LNCAP (cell line): ENCODE results near the gene OR1F1.

ENCODE experiments used
- TF ChIP-seq, protein P1 (sequence below): fragments of 450-650 bp; IDR thresholded peaks from 2 replicates; pipeline ENCODE4 v1.5.1; 2017; ENCODE audit warnings: mild to moderate bottlenecking

The OR1F1 gene

DNA sequence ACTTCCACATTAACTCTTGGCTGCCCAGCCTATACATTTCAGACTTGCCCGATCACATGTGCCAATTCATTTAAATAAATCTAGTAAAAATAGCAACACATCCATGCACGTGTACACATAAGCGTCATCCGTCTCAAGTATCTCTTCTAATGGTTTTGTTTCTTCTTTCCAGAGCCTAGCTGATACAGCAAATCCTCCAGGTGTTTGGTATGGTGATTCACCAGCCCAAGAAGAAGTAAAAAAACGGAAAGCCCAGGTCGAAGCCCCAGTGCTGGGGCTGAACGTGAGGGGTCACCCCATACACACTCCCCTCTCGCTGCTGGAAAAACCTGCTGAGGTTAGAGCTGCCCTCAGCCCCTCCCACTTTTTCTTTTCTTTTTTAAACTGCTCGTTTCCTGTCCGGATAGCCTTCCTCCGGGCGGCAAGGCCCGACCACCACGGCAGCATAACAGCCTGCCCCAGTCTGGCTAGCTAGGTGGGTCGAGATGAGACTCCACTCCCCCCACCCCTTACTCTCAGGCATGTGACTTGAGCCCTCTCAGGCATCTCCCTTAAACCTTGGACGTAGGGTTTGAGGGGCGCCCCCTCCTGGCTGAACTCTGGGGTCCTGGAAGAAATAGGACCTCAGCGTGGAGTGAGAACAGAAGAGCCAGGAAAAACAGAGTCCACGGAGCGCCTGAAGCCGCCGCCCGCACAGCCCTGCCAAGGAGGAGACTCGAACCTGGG lies 13.9 kb upstream of the OR1F1 start:
- TF ChIP-seq, protein P1, sequence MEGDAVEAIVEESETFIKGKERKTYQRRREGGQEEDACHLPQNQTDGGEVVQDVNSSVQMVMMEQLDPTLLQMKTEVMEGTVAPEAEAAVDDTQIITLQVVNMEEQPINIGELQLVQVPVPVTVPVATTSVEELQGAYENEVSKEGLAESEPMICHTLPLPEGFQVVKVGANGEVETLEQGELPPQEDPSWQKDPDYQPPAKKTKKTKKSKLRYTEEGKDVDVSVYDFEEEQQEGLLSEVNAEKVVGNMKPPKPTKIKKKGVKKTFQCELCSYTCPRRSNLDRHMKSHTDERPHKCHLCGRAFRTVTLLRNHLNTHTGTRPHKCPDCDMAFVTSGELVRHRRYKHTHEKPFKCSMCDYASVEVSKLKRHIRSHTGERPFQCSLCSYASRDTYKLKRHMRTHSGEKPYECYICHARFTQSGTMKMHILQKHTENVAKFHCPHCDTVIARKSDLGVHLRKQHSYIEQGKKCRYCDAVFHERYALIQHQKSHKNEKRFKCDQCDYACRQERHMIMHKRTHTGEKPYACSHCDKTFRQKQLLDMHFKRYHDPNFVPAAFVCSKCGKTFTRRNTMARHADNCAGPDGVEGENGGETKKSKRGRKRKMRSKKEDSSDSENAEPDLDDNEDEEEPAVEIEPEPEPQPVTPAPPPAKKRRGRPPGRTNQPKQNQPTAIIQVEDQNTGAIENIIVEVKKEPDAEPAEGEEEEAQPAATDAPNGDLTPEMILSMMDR = peak; percentile 22; the same call in 1 of the 2 replicates

DNA sequence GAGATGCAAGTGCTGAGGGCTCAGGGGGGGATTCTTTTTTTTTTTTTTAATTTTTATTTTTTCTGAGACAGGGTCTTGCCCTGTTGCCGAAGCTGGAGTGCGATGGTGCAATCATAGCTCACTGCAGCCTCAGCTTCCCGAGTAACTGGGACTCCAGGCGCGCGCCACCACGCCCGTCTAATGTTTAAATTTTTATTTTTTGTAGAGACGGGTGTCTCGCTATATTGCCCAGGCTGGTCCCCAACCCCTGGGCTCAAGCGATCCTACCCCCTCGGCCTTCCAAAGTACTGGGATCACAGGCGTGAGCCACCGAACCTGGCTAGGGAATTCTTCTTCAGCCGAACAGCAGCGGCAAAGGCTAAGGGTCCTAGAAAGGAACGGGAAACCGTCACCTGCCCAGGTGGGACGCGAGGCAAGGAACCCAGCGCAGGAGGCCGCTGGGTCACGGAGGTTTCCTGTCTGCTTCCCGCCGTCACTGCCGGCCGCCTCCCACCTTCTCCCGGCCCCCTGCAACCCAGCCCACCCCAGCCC lies 13.3 kb upstream of the OR1F1 start:
- TF ChIP-seq, protein P1 = no peak

DNA sequence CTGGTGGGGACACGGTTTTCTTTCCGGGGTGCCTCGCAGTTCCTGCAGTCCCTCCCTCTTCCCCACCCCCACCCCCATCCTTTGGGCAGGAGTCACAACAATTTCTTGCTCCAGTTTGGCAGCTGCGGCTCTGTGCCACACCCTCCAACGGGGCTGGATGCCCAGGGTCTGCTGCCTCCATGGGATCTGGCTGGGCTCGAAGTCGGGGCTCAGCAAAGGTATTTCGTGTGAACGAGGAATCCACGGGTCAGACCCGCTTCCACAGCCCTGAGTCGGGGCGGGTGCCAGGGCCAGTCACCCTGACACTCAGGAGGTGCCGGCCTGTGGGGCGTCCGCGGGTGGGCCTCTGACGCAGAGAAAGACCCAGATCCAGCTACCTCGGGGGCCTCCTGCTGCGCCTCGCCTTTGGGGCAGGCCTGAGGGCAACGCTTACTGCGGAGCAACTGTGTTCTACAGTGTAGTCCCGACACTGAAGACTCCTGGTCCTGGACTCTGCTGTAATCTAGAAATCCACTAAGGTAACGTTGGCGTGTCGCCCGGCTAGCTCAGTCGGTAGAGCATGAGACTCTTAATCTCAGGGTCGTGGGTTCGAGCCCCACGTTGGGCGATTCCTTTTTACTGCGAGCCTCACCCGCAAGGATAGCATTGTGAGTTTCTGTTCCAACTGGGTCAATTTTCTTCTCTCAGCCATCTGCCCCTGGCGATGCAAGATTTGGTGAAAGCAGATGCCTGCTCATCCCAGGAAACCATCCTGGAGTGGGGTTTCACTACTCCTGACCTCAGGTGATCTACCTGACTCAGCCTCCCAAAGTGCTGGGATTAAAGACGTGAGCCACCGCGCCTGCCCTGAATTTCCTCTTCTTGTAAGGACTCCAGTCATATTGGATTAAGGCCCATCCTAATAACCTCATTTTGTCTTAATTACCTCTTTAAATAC lies 12.6 kb upstream of the OR1F1 start:
- TF ChIP-seq, protein P1 = no peak

DNA sequence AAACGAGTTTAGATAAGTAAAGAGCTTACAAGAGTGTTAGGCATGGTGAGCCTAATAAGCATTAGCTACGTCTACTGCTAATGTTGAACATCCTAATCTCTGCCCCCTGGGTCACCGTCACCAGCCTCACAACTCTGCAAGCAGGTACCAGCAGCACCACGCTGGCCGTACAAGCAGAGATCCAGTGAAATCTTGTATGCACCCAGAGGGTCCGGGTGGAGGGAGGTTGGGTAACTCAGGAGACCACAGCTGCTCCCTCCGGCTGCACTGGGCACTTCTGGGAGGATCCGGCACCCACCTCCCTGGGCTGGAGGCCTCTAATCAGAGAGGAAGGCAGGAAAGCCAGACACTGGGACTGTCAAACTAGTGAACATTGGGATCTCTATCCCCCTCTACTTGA lies 8.4 kb upstream of the OR1F1 start:
- TF ChIP-seq, protein P1 = no peak

DNA sequence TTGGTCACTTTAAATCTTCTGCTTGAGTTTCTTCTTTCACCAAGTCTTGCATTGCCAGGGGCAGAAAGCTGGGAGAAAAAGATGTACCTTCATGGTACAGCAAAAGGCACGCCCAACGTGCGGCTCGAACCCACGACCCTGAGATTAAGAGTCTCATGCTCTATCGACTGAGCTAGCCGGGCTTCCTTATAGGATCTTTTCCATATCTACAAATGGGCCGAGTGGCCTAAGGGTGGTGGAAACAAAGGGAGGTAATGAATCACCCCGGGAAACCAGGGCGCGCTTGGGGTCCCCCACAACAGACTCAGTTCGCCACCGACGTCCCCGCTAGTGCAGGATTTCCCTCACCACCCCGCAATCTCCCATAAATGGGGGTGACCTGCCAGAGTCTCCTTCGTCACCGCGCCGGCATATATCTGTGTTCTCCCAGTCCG lies 7.5 kb upstream of the OR1F1 start:
- TF ChIP-seq, protein P1 = no peak

DNA sequence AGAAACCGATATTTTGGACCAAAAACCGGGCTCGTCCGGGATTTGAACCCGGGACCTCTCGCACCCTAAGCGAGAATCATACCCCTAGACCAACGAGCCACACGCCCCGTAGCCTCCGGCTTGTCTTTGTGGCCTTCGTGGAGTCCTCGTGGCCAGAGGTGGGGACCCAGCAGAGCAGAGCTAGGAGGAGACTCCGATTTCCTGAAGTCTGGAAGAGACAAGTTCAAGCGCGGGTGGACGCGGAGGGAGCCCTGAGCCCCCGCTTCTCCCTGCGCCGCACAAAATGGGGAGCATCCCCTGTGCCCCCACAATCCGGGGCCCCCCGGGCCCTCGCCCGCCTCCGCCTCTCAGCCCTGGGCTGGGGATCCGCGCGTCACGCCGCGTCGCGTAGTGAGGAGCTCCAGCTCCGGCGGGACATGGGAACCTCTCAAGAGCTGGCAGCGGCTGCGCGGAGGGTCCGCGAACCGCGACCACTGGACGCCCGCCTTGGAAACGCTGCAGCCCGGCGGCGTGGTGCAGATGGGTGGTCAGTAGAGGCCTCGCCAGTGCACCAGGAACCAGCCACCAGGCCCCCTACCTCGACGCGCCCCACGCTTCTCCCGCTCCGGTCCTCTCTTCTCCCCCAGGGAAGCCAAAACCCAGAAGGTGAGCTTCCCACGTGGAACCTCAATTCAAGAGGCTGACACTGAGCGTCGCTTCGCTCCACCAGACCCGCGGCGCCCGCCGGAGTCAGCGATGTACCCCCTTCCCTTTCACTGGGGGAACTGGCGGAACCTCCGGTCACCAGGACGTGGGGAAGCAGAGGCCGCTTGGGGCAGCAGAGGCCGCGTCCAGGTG lies 5.2 kb upstream of the OR1F1 start:
- TF ChIP-seq, protein P1 = peak; percentile 68
